ENCODE results near the gene RPP38.

RPP38 gene

GRCh38 chr10:15097011-15097812 is at the start of gene RPP38:
Gene RPP38, plus strand, starts transcription at chr10:15097355. Its CDS starts 5,960 bp downstream, at chr10:15103315.
- DNase-seq = peak; percentile 93

DNA sequence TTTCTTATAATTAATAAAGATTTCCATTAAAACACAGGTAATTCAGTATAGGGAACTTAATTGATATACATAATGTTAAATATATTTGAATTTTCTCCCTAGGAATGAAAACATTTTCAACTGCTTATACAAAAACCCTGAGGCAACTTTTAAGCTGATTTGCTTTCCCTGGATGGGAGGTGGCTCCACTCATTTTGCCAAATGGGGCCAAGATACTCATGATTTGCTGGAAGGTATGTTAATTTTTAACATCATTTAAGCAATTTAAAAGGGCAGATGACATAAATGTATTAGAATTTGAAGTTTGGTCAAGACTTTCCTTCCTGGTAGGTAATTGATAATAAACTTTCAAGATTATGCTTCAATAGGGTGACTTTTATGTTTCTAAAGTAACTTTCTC is 47.6 kb upstream of the RPP38 start:
- DNase-seq = no peak

GRCh38 chr10:15052121-15052520 is 45.0 kb upstream of the RPP38 start:
- no peak for DNase-seq

DNA sequence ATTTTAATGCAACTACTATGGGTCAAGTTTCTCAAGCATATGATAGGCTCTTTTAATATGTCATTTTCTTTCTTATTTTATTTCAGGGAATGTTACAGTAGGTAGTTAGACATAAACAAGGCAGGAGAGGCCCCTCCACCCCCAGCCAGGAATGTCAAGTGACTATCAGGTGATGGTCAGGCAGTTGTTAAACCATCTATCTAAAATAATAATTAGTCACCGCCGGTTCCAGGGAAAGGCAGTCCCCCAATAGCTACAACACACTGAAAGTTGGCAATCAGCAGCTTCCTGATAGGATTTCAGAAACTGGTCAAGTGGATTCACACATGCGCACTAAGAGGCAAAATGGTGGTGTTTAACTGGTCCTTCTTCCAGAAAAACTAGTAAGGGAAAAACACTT is 44.1 kb upstream of the RPP38 start:
- no peak for DNase-seq

- no peak for DNase-seq
Measured at GRCh38 chr10:15058689-15059088, 38.5 kb upstream of the RPP38 start.

GRCh38 chr10:15059914-15060313 is 37.2 kb upstream of the RPP38 start:
- DNase-seq = no peak

GRCh38 chr10:15060638-15061037 is 36.5 kb upstream of the RPP38 start:
- no peak for DNase-seq

- no peak for DNase-seq
Measured at GRCh38 chr10:15067154-15067553, 30.0 kb upstream of the RPP38 start.

- DNase-seq = no peak
Measured at GRCh38 chr10:15068802-15069201, 28.4 kb upstream of the RPP38 start.

- DNase-seq = no peak
Measured at GRCh38 chr10:15069230-15069629, 27.9 kb upstream of the RPP38 start.

DNA sequence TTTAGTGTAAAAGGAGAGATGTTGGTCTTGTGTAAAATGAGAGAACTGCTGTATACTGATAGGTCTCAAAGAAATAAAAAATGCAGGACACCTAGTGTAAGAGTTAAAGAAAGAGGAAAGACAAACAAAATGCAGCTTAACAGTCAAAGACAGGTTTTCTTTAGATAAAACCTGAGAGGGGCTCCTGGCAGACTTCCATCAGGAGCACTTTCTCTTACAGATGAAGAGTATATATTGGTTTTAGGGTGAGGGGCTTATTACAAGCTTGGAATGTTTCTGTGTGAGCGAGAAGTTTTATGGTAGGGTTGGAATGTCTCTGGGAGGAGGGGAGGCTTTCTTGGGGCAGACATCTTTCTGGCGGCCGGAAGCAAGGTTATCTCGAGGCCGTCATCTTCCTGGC is 24.8 kb upstream of the RPP38 start:
- no peak for DNase-seq

DNA sequence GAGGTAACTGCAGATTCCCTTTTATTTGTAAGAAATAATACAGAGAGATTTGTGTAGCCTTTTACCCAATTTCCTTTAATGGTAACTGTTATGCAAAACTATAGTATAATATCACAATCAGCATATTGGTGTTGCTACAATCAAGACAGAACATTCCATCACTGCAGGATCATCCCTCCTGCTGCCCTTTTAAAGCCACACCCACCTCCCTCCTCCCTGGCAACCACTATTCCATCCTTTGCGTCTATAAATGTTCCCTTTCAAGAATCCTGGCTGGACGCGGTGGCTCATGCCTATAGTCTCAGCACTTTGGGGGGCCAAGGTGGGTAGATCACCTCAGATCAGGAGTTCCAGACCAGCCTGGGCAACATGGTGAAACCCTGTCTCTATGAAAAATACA is 21.7 kb upstream of the RPP38 start:
- DNase-seq = no peak

DNA sequence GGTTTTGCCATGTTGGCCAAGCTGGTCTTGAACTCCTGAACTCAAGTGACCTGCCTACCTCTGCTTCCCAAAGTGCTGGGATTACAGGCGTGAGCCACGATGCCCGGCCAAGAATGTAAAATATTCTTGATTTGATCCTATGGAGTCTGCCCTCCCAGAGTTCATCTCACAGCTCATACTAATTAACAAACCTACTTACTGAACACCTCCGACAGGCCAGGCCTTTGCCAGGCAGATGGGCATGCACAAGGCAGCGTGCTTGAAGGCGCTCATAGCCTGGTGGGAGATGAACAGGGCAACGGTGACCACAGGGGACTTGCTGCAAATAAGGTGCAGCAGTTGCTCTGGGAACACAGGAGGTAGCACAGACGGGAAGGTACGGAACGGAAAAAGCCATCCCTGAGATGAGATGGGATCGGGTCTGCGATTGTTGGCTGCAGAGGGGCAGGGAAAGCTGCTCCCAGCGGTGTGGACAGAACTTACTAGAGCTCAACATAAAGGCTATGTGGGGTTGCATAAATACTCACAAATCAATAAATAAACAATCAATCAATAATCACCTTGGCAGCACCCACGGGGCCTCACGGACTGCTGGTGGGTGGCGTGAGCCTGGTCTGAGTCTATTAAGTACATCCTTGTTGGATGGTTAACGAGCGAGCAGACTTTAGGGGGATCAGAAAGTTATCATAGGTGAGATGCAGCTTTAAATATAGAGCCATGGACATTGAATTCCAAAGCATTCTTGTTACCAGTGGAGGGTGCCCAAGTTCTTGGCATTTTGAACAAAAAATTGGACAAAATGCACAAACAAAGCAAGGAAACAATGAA is 13.3 kb upstream of the RPP38 start:
- DNase-seq = no peak

DNA sequence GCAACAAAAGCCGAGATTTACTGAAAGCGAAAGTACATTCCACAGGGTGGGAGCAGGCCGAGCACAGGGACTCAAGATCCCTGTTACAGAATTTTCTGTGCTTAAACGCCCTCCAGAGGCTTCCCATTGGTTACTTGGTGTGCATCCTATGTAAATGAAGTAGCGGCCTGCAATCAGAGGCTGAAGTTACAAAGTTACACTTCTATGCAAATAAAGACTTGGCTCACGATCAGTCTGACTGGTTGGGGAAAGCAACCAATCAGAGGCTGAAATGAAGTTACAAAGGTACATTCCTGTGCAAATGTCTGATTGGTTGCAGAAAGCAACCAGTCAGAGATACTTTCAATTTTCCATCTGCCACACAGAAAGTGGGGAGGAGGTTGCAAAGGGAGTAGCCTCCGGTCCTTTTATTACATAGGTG is 12.6 kb upstream of the RPP38 start:
- peak; percentile 4 for DNase-seq

GRCh38 chr10:15088428-15089261 is 8.5 kb upstream of the RPP38 start, which contains the start of gene ACBD7:
Gene ACBD7, minus strand, starts transcription at chr10:15088776. Its CDS starts 48 bp downstream, at chr10:15088728.
- peak; percentile 71 for DNase-seq

DNA sequence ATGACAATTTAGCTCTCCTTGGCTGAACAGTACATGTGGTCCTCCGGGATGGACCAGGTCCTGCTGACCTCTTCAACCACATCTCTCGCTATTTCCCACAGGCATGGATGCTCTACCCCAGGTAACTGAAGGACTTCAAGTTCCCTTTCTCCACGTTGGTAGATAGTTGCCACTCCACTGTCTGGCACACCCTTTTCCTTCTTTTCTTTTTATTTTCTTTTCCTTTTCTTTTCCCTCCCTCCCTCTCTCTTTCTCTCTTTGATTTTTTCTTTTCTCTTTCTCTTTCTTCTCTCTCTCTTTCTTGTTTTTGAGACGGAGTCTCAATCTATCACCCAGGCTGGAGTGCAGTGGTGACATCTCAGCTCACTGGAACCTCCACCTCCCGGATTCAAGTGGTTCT is 5.7 kb upstream of the RPP38 start:
- no peak for DNase-seq

- no peak for DNase-seq
Measured at GRCh38 chr10:15092855-15093408, 4.2 kb upstream of the RPP38 start.

DNA sequence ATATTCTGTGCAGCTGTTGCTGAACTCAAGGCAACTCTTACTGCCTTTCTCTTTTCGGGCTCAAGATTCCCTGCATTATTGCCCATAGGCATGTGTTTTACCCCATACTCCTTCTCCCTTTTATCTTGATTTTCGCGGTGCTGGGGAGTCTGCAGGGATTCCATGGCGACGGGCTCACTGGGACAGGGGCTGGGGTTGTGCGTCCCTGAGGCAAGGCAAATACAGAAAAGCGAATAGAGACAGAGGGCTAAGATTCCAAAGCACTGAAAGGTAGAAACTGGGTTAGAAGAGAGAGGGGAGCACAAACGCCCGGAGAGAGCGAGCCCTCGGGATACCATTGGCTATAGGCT is 519 bp upstream of the RPP38 start:
- DNase-seq = no peak

- DNase-seq = no peak
Measured at GRCh38 chr10:15099886-15100285, 2.7 kb downstream of the RPP38 start.

- no peak for DNase-seq
Measured at GRCh38 chr10:15103513-15103912, 6.4 kb downstream of the RPP38 start.

DNA sequence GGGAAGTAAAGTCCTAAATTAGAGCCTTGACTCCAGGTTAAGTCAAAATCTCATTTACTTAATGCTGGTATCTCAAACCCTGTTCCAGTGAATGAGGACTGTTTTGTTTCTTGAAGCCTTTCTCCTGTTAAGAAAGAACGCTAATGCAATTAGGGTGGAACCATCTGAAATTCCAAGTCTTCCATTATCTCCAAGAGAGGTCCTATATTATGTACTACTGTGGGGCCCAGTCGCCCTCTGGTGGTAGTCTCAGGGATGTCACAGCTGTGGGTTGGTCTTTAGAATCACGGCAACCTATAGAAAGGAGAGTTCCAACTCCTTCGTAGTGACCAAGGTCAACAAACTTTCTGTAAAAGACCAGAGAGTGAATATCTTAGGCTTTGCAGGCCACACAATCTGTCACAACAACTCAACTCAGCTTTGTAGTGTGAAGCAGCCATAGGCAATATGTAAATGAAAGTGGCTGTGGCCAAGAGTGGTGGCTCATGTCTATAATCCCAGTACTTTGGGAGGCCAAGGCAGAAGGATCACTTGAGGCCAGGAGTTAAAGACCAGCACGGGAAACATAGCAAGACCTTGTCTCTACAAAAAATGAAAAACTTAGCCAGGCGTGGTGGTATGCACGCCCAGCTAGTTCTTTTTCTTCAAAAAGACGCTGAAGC is 9.3 kb downstream of the RPP38 start:
- DNase-seq = peak; percentile 58

DNA sequence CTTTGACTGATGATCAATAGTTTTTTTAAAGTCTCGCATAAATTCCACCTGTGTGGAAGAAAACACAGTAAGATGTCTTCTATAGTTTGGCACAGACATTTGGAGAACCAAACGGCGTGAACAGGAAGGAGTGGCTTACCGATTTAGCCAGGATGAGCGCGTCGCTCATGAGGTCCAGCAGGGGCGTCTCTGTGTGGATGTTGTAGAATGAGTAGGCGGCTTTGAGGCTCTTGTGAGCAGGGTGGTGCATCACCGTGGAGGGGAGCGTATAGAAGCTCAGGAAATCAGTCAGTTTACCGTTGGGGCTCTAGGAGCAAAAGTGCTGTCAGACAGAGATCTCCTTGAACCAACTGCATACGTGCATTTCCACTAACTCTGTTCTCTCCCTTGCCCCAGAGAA is 15.5 kb downstream of the RPP38 start:
- no peak for DNase-seq

Data from CD4-positive, alpha-beta T cell treated with Interferon gamma for 1 hour (primary cell).